ENCODE measurements around the gene SUGCT. TPM values are rescaled to one million over a fixed set of nuclear protein-coding genes. Genes with fewer than 3 reads are reported as not detected.

Gene SUGCT
- total RNA-seq, 1 experiment from 2014 or later: 5.4 TPM

DNA sequence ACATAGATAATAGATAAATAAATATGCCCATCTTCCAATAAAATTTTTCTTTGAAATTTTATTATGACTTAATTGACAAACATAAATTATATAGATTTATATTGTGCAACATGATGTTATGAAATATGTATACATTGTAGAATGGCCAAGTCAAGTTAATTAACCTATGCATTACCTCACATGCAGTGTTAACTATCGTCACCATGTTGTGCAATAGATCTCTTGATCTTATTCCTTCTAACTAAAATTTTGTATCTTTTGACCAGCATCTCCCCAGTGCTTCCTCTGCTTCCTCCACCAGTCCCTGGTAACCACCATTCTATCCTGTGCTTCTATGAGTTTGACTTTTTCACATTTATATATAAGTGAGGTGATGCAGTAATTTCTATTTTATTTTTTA is 259.6 kb downstream of the SUGCT start:
- H3K4ac ChIP-seq (ENCODE audit: low read depth, low read length): no peak overlapping the region
- H3K9me3 Mint-ChIP-seq: no peaks in the 10 kb centered on the region
- H2BK15ac ChIP-seq (ENCODE audit: low read depth, low read length): no peak overlapping the region
- no peaks in the 10 kb centered on the region for H3K79me2 ChIP-seq (ENCODE audit: insufficient read depth, low read length)
- no peaks in the 10 kb centered on the region for H3K4me1 Mint-ChIP-seq
- no peak overlapping the region for H3K14ac ChIP-seq (ENCODE audit: insufficient read depth, low read length)
- no peak overlapping the region for H3K56ac ChIP-seq (ENCODE audit: insufficient read length, low read depth, low read length)
- TF ChIP-seq, protein P1, sequence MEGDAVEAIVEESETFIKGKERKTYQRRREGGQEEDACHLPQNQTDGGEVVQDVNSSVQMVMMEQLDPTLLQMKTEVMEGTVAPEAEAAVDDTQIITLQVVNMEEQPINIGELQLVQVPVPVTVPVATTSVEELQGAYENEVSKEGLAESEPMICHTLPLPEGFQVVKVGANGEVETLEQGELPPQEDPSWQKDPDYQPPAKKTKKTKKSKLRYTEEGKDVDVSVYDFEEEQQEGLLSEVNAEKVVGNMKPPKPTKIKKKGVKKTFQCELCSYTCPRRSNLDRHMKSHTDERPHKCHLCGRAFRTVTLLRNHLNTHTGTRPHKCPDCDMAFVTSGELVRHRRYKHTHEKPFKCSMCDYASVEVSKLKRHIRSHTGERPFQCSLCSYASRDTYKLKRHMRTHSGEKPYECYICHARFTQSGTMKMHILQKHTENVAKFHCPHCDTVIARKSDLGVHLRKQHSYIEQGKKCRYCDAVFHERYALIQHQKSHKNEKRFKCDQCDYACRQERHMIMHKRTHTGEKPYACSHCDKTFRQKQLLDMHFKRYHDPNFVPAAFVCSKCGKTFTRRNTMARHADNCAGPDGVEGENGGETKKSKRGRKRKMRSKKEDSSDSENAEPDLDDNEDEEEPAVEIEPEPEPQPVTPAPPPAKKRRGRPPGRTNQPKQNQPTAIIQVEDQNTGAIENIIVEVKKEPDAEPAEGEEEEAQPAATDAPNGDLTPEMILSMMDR (conservative IDR thresholded peaks at IDR 0.05): no peak
- no peak overlapping the region for H3K4me2 ChIP-seq (ENCODE audit: insufficient read depth, insufficient read length, low read length)
- H3K27me3 ChIP-seq (ENCODE audit: insufficient read depth, low read length): no peaks in the 10 kb centered on the region
- no peak overlapping the region for H3K9ac ChIP-seq (ENCODE audit: extremely low read depth, insufficient read length, low read length)
- H3K23ac ChIP-seq (ENCODE audit: insufficient read length, low read depth, low read length): no peak overlapping the region
- DNase-seq: no peak
- H2AFZ ChIP-seq (ENCODE audit: low read length): no peak overlapping the region
- H3K79me1 ChIP-seq (ENCODE audit: insufficient read depth, low read depth, low read length, poor library complexity, severe bottlenecking): no peaks in the 10 kb centered on the region
- H3K27ac Mint-ChIP-seq: no peak overlapping the region
- H2BK5ac ChIP-seq (ENCODE audit: insufficient read length, low read length): no peak overlapping the region
- no peaks in the 10 kb centered on the region for H4K20me1 ChIP-seq (ENCODE audit: control insufficient read depth, insufficient read depth, insufficient read length)
- no peak overlapping the region for H4K8ac ChIP-seq (replicated peaks; ENCODE audit: insufficient read length, low read depth, low read length)
- no peak overlapping the region for H2BK120ac ChIP-seq (ENCODE audit: low read depth, low read length, poor library complexity, severe bottlenecking)
- no peak overlapping the region for H3K27ac ChIP-seq (ENCODE audit: insufficient read length, low read depth, low read length)
- no peaks in the 10 kb centered on the region for H3K9me3 ChIP-seq (ENCODE audit: control insufficient read depth, low read depth, low read length)
- H4K5ac ChIP-seq (ENCODE audit: insufficient read length, low read depth, low read length): no peak overlapping the region
- H2BK20ac ChIP-seq (ENCODE audit: low read depth, low read length, poor library complexity, severe bottlenecking): no peak overlapping the region
- no peaks in the 10 kb centered on the region for H3K27me3 Mint-ChIP-seq (ENCODE audit: low read depth)
- H4K91ac ChIP-seq (ENCODE audit: insufficient read length, low read depth, low read length): no peak overlapping the region
- no peak overlapping the region for H3K4me3 Mint-ChIP-seq
- no peak overlapping the region for H3K18ac ChIP-seq (ENCODE audit: insufficient read length, low read depth, low read length)
- no peaks in the 10 kb centered on the region for H3K23me2 ChIP-seq (ENCODE audit: insufficient read length, low read depth, low read length, poor library complexity, severe bottlenecking)
- no peak overlapping the region for H2AK5ac ChIP-seq (ENCODE audit: insufficient read length, low read length)
- WGBS (ENCODE audit: extremely low coverage, insufficient read length, low lambda C conversion rate): no CpG with 5 or more reads among the region's 1 CpG
- no peaks in the 10 kb centered on the region for H3K4me1 ChIP-seq (ENCODE audit: insufficient read depth, low read length)
- H3T11ph ChIP-seq (ENCODE audit: low read length): no peak overlapping the region
- H2BK12ac ChIP-seq (ENCODE audit: insufficient read length, low read depth, low read length): no peak overlapping the region
- H3K36me3 Mint-ChIP-seq (ENCODE audit: insufficient read depth in 1 of 3, low read depth in 3 of 3): no peaks in the 10 kb centered on the region
